KMS-11 (cell line): ENCODE measurements around the gene JAML.

Experiments
- H2AFZ ChIP-seq: fragments of 200-600 bp; sonication (generic); 2 replicates; pipeline ENCODE4 v1.6.1; 2016; ENCODE audit warnings: antibody characterized with exemption, mixed run types, low read depth
- H3K27ac ChIP-seq: fragments of 200-600 bp; sonication (generic); 2 replicates; pipeline ENCODE4 v1.6.1; 2016; ENCODE audit warnings: mild to moderate bottlenecking, mixed run types
- H3K27me3 ChIP-seq: fragments of 200-600 bp; sonication (generic); 2 replicates; pipeline ENCODE4 v1.6.1; 2017; ENCODE audit warnings: mild to moderate bottlenecking, low read depth, mixed run types, moderate library complexity; ENCODE audit not compliant: insufficient read depth
- H3K36me3 ChIP-seq: fragments of 200-600 bp; sonication (generic); 2 replicates; pipeline ENCODE4 v1.6.1; 2017; ENCODE audit warnings: mild to moderate bottlenecking, mixed run types; ENCODE audit not compliant: insufficient read depth
- H3K4me1 ChIP-seq: fragments of 200-600 bp; sonication (generic); 2 replicates; pipeline ENCODE4 v1.6.1; 2016; ENCODE audit warnings: mild to moderate bottlenecking, low read depth, mixed run types; ENCODE audit not compliant: poor library complexity, severe bottlenecking
- H3K4me2 ChIP-seq: fragments of 200-600 bp; sonication (generic); 2 replicates; pipeline ENCODE4 v1.7.0; 2016; ENCODE audit warnings: mild to moderate bottlenecking, mixed run types
- H3K4me3 ChIP-seq: fragments of 200-600 bp; sonication (generic); IDR thresholded peaks from 2 replicates; pipeline ENCODE4 v1.6.1; 2017; ENCODE audit warnings: low read depth, low read length, mixed read lengths; ENCODE audit not compliant: insufficient read depth
- H3K79me2 ChIP-seq: fragments of 200-600 bp; sonication (generic); 2 replicates; pipeline ENCODE4 v1.6.1; 2016; ENCODE audit warnings: low read depth, mixed run types; ENCODE audit not compliant: insufficient read depth
- H3K9ac ChIP-seq: fragments of 200-600 bp; sonication (generic); 2 replicates; pipeline ENCODE4 v1.6.1; 2016; ENCODE audit warnings: mild to moderate bottlenecking, mixed run types
- H4K20me1 ChIP-seq: fragments of 200-600 bp; sonication (generic); 2 replicates; pipeline ENCODE4 v1.6.1; 2016; ENCODE audit warnings: mild to moderate bottlenecking, mixed run types; ENCODE audit not compliant: insufficient read depth
- TF ChIP-seq, protein P1 (sequence below): fragments of 200-600 bp; sonication (generic); conservative IDR thresholded peaks from 2 replicates; pipeline ENCODE4 v1.6.1; 2017; ENCODE audit warnings: low read depth, mild to moderate bottlenecking, antibody characterized with exemption, low read length, moderate library complexity, mixed read lengths

JAML gene

DNA sequence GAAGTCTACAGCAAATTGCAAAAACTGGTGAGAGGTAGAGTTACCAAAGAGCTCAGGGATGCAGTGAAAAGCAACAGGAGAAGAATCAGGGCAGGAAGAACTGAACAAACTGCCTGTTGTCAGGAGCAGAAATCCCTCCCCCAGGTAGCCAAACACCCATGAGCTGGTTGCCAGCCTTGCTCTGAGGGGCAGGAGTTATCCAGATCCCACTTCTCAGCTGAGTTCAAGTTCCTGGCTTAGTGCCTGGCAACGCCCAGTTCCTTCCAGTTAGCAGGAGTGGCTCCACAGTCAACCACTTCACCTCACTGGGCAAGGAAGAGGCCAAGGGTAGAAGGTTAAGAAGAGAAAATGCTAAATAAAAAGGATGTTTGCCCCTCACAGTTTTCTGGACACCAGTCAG lies 41.1 kb upstream of the JAML start:
- Histone ChIP-seq H2AFZ (no peak overlapping the region), H3K4me1 (no peaks in the 10 kb centered on the region), H3K79me2 (no peaks in the 10 kb centered on the region), H3K4me2 (no peak overlapping the region), H3K27me3 (no peaks in the 10 kb centered on the region), H3K27ac (no peak overlapping the region), H3K9ac (no peak overlapping the region), H3K4me3 (no peak overlapping the region), H4K20me1 (no peaks in the 10 kb centered on the region), H3K36me3 (no peaks in the 10 kb centered on the region)
- TF ChIP-seq, protein P1, sequence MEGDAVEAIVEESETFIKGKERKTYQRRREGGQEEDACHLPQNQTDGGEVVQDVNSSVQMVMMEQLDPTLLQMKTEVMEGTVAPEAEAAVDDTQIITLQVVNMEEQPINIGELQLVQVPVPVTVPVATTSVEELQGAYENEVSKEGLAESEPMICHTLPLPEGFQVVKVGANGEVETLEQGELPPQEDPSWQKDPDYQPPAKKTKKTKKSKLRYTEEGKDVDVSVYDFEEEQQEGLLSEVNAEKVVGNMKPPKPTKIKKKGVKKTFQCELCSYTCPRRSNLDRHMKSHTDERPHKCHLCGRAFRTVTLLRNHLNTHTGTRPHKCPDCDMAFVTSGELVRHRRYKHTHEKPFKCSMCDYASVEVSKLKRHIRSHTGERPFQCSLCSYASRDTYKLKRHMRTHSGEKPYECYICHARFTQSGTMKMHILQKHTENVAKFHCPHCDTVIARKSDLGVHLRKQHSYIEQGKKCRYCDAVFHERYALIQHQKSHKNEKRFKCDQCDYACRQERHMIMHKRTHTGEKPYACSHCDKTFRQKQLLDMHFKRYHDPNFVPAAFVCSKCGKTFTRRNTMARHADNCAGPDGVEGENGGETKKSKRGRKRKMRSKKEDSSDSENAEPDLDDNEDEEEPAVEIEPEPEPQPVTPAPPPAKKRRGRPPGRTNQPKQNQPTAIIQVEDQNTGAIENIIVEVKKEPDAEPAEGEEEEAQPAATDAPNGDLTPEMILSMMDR, result no peak

DNA sequence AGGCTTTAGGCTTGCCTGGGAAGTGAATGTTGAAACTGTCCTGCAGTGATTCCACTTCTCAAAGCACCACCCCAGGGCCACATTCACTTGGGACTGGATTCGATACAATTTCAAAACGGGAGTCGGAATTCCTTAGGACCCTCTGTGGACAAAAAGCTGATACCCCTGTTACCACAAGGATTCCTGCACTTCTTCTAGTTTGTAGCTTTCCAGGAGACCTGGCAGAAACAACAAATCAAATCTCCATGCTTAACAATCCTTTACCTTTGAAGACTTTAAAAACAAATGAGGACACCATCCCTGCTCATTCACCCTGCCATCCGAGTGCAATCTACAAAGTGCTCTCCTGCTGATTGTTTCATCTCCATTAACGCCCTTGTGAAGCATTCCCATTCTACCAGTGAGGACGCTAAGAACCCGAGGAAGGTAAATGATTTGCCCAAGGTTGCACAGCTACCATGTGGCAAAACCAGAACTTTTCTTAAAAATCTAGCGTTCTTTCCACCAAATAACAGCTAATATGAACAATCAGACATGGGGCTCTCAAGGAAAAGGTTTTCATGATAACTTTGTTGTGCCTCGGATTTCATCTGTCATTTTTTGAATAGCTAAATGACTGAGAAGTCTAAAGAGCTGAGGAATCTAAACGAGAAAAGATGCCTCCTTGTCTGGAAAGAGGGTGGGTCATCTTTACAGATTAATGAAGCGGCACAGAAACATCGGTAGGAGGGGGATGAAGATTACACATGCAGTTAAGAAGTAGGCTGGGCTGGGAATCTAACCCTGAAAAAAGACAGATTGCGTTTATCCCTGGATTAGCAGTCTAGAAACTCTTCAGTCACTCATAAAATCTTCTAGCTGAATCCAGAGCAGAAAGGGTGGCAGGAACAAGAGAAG lies 40.0 kb upstream of the JAML start:
- Histone ChIP-seq H3K36me3 (no peaks in the 10 kb centered on the region), H3K27me3 (no peaks in the 10 kb centered on the region), H4K20me1 (no peaks in the 10 kb centered on the region), H2AFZ (no peak overlapping the region), H3K4me3 (no peak overlapping the region), H3K4me2 (no peak overlapping the region), H3K79me2 (no peaks in the 10 kb centered on the region), H3K9ac (no peak overlapping the region), H3K4me1 (no peaks in the 10 kb centered on the region), H3K27ac (no peak overlapping the region)
- TF ChIP-seq, protein P1, result no peak

DNA sequence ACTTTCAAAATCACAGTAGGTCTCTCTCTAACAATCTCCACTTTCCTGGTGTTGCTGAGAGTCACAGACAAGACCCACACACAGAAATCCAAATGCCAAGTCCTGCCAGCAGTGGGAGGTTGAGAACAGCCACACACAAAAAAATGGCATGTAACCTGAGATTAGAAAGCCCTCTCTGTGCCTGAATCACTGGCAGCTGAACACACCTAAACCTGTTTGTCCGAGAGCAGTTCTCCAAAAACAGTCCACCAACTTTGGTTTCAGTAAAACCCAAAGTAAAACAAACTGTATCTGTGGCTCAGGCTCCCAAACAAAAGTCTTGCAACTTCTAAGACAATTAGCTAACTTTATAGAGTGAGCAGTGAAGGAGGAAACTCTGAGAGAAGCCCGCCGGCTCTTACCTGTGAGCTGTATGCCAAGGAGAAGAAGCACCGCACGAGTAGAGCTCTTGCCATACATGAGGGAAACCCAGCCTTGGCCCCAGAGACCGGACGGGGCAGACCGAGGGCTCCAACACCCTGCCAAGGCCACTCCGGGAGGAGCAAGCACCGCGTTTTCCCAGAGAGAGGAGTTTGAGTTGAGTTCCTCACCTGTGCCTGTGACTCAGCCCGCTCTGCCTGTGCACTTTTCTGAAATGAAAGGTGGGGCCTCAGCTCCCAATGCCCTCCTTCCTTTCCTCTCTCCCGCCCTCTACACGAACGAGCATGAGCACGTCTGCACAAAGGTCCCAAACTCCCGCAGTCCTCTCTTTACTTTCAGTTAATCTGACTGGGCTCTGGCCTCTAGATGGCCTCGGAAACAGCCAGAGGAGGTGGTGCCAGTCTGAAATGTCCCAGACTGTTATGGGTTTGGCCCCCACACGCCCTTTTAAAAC lies 39.1 kb upstream of the JAML start, which contains the start of gene MPZL2:
MPZL2 (minus strand) TSS at position 603 of the 874 bp plus-strand sequence; CDS start at position 459, 144 bp downstream.
- H3K4me1 ChIP-seq, result no peaks in the 10 kb centered on the region
- no peak within 1 kb of the TSS for H3K4me3 ChIP-seq
- H2AFZ ChIP-seq, result no peak within 1 kb of the TSS
- no peak within 1 kb of the TSS for H3K4me2 ChIP-seq
- H3K27me3 ChIP-seq, result no peaks in the 10 kb centered on the region
- H3K9ac ChIP-seq, result no peak within 1 kb of the TSS
- H3K36me3 ChIP-seq, result no peaks in the 10 kb centered on the region
- TF ChIP-seq, protein P1, result no peak
- H4K20me1 ChIP-seq, result no peaks in the 10 kb centered on the region
- H3K27ac ChIP-seq, result no peak within 1 kb of the TSS
- no peaks in the 10 kb centered on the region for H3K79me2 ChIP-seq

DNA sequence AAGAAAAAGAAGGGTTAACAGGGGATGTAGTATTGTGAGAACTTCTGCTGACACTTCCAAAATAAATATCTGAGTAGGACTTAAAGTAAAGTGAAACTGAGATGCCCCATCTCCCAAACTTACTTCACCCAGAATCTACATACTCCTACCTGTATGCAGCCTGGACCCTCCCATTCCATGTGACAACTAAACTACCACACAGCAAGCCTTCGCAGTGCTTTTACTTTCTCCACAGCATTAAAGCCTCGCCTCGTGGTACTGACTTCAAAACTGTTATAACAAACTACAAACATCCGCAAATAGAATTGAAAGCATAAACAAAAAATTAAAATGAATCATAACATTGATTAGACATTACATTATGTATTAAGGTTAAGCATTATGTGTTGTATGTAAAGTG lies 38.3 kb upstream of the JAML start:
- Histone ChIP-seq H3K4me1 (no peaks in the 10 kb centered on the region), H3K27me3 (no peaks in the 10 kb centered on the region), H3K79me2 (no peaks in the 10 kb centered on the region), H2AFZ (no peak overlapping the region), H3K4me2 (no peak overlapping the region), H3K27ac (no peak overlapping the region), H3K9ac (no peak overlapping the region), H4K20me1 (no peaks in the 10 kb centered on the region), H3K36me3 (no peaks in the 10 kb centered on the region), H3K4me3 (no peak overlapping the region)
- TF ChIP-seq, protein P1, result no peak
